Stimulated activated naive CD4-positive, alpha-beta T cell (primary cell): ENCODE results near the gene CHL1.
"Not testable (repeated sequence)": the region's sequence is repeated elsewhere in the genome, so short reads cannot be mapped to it uniquely, and the experiment has no call there.

Experiments used
- DNase-seq, 6 experiments: peaks; one replicate each; lab custom pipeline; 2025; lab: John Stamatoyannopoulos, UW

CHL1 gene

DNA sequence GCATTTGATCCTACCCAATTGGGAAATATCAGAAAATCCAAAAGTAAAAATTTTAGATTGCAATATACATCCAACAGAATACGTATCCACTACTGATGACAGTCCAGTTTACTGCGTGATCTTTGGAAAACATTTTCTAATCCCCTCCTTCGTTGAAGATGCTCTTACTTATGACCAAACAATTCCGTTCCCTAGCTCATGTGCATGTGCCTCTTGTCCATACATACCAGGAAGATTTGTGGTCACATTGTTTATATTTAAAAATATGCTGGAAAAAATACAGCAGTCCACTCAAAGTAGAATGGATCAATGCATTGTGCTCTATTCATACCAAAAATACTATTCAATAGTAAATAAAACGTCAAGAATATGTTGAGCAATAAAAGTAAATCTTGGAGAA is 135.3 kb downstream of the CHL1 start:
- DNase-seq = no peak

DNA sequence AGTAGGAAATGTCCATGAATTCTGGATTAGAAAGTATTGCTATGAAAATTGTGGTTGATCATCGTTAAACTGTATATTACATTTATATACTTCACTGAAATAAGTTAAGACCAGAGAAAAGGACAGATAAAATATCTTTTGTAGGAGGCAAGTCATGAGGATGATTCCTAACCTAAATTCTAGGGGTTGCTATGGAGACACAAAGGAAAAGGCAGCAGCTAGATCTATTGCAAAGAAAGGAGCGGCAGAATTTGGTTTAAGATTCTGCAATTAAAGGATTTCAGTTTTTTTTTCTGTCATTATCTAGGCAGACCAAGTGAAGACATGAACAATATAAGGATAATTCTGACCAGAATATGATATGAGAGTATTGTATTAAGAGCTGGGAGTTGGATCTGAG is 136.1 kb downstream of the CHL1 start:
- DNase-seq = no peak

- no peak for DNase-seq
Observed at GRCh38 chr3:335240-335639, 138.7 kb downstream of the CHL1 start.

GRCh38 chr3:339351-339750 is 142.8 kb downstream of the CHL1 start:
- DNase-seq = no peak

- no peak for DNase-seq
Observed at GRCh38 chr3:341998-342397, 145.4 kb downstream of the CHL1 start.

DNA sequence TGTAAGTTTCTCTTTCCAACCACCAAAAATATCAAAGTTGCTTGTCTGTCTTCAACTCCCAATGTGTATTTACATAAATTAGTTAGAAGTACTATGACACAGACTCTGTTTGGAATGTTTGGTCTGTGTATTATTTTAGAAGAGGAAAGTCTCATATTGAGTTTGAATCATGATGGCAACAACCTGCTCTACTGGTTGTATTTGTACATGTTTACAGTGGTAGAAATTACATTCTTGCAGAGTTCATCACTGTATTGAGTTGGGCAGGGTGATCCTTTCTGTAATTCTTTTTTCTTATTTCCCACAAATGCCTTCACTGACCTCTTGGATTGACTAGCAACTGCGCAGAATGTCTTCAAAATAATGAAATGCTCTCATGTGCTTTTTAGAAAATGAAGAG is 149.6 kb downstream of the CHL1 start:
- DNase-seq = no peak

GRCh38 chr3:347581-347980 is 151.0 kb downstream of the CHL1 start:
- DNase-seq = no peak

DNA sequence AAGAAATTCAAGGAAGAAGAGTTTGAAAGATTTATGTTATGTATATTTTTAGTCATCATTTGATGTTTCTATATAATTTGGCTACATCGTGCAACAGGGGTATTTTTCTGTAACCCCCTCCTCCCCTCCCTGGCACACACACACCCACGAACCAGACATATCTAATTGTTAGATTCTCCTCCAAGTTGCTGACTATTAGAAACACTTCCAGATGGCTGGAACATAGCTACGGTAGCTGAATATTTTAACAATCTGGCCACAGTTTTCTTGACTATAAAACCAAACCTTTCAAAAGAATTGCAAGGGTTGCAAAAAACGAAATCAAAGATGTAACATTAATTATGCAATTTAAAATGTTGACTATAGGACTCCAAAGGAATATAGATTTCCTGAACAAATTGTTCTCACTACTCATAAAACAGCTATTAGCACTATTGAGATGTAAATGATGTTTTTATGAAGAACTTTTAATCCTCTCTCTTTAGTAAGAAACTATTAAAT is 154.4 kb downstream of the CHL1 start:
- no peak for DNase-seq

DNA sequence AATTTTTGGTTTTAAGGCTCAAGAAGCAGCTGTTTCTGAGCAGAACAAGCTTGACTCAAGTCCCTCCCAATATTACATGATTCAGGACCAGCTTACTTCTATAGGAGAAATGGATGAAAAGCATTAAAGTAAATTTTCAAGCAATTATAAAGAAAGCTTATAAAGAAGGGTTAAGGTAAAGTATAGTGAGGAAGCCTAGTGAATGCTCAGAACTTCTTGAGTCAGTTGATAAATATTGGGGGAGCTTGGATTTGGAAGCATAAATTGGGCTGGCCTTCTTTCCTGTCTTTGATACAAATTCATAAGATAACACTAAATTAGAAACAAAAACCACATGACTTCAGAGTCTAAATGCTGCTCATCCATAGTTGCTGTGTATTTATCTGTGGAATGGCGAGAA is 156.0 kb downstream of the CHL1 start:
- no peak for DNase-seq

DNA sequence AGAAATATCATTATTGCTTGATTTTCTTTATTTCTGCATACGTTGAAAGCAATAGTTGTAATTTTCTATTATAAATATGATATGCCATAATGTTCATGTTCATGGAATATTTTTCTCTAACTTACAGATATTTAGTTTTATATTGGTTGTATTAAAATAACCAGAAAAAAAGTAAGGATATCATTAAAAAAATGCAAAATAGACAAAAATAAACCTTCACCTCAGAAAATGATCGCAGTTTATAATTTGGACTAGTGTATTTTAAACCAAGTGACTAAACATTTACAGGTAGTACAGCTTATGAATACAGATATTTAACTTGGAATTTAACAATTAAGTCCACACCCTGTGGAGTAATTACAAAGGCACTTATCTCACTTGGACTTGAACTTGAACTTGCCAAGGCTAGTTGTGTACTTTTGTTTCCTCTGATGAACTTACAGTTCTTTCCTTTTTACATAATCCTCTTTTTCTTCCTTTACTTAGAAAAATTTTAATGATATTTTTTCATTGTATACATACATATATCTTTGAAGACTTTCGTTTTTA is 156.7 kb downstream of the CHL1 start:
- DNase-seq = no peak

DNA sequence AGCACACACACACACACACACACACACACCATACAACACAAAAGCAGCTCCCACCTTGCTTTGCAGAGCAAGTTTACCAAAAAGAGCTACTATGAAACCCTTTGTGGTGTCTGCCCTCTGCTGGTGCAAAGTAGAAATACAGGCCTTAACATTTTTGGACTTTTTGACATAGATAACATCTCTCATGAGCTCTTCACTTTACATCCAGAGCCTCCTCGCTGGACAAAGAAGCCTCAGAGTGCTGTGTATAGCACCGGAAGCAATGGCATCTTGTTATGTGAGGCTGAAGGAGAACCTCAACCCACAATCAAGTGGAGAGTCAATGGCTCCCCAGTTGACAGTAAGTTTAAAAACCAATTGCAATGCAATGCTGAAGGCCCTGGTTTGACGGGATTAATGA is 157.9 kb downstream of the CHL1 start:
- DNase-seq = no peak

GRCh38 chr3:355622-356021 is 159.1 kb downstream of the CHL1 start:
- no peak for DNase-seq

DNA sequence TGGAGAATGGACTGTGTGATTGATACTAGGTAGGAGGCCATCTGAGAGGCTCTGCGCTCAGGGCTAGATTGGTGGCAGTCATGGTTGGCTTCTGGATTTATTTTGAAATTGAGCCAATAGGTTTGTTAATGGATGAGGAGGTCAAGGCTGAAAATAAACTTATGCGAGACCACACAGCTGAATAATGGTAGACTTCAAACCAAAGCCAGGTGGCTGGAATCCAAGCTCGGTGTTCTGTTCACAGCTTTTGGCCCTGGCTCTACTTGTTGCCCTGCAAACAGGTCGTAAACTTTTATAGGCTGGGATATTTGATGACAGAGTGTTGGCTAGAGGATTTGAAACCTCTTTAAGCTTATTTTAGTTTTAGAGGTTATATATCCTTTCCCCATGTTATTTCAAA is 160.4 kb downstream of the CHL1 start:
- no peak for DNase-seq

GRCh38 chr3:359672-360071 is 163.1 kb downstream of the CHL1 start:
- DNase-seq = no peak

DNA sequence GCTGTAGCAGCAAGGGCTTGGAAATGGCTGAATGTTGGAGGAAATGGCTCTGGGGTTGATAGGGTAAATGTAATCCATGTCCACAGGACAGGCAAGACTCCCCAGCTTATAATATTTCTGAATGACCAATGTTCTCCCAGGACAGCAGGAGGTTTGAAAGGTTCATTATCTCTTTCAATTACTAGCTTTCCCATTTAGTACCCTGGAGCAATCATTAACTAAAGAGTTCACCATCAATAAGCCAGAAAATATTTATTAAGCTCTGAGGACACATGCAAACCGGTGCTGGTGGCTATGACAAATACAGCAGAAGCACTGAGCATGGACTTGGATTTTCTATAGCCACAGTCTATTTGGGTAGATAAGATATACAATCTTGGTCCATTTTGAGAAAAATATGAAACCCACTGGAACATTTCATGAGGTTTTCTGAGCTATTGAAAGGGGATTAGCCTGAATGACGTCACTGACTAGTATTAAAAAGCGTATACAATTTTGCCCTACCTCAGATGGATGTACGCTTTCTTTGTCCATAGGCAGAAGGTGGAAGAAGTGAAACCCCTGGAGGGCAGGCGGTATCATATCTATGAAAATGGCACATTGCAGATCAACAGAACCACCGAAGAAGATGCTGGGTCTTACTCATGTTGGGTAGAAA is 166.2 kb downstream of the CHL1 start:
- no peak for DNase-seq

GRCh38 chr3:364287-364686 is 167.7 kb downstream of the CHL1 start:
- DNase-seq = no peak

GRCh38 chr3:365268-365667 is 168.7 kb downstream of the CHL1 start:
- DNase-seq = no peak

GRCh38 chr3:366253-366652 is 169.7 kb downstream of the CHL1 start:
- not testable (repeated sequence) for DNase-seq

- no peak for DNase-seq
Observed at GRCh38 chr3:373193-373779, 176.7 kb downstream of the CHL1 start.

DNA sequence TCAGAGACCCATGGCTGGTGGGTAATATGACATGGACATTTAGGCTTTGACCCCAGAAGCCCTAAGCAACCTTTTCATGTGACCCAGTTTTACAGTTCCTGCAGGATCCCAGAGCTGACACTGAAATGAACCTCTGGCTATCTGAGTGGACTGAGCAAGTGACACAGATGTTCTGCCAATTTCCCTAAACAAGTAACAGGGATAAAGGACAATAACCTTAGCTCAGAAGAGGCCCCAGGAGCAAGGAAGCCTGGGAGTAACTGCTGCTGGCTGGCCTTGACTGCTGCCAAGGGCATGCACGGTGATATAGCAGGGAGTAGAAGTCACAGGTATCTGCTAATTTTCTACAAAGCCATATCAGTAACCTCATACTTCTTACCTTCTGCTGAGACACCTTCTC is 177.9 kb downstream of the CHL1 start:
- no peak for DNase-seq

DNA sequence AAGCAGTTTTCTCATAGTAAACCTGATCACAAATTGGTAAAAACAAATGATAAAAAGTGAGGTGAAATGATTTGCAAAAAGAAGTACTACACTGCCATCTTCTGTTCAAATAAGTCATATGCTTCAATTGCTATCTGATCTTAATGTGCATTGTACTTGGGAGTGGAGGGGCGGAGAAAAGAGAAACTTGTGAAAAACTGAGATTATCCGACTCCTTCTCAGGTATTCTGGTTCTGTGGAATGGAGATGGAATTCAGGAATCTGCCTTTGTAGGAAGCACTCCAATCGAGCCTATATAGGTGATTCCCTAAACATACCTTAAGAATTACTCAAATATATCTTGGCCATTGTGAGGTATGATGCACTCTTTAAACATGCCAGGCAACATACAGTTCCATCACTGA is 180.6 kb downstream of the CHL1 start:
- no peak for DNase-seq

GRCh38 chr3:380801-381200 is 184.2 kb downstream of the CHL1 start:
- no peak for DNase-seq

DNA sequence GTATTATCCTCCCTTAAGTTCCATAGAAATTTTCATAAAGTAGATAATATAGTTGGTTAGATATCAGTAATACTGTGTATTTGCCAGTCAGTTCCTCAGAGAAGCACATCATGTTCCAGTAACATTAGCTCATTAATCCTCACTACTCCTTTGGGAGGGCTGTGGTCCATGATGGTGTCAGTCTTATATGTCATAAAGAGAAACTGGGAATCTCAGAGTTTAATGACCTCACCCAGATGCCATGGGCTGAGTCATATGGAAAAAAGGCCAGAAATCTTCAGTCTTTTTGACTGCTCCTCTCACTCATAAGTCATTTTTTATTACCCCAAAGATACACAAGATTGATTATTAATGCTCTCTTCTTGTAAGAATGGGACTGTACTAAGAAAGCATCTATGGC is 188.6 kb downstream of the CHL1 start:
- no peak for DNase-seq

GRCh38 chr3:394775-395174 is 198.2 kb downstream of the CHL1 start:
- no peak for DNase-seq
